H1 (cell line): ENCODE data around the gene KNDC1. TPM values are rescaled to one million over a fixed set of nuclear protein-coding genes. Genes with fewer than 3 reads are reported as not detected.

Experiments used
- ATF3 ChIP-seq: IDR thresholded peaks from 2 replicates; pipeline ENCODE4 v1.6.1; 2011; ENCODE audit warnings: low read depth, mild to moderate bottlenecking, low read length; ENCODE audit not compliant: insufficient read depth
- JUN ChIP-seq: IDR thresholded peaks from 2 replicates; pipeline ENCODE4 v1.6.1; 2011; ENCODE audit warnings: low read depth, mild to moderate bottlenecking, improper control_type of control experiment, low read length
- KDM1A ChIP-seq: fragments of 200-600, 300-600 bp; sonication (generic); IDR thresholded peaks from 2 replicates; pipeline ENCODE4 v1.7.1; 2016; ENCODE audit warnings: mild to moderate bottlenecking, low read length, borderline replicate concordance
- PHF8 ChIP-seq: fragments of 200-600 bp; sonication (generic); conservative IDR thresholded peaks from 2 replicates; pipeline ENCODE4 v1.7.1; 2012; ENCODE audit warnings: low read depth, mild to moderate bottlenecking, inconsistent platforms, low read length, moderate library complexity
- polyA plus RNA-seq, 7 experiments: library from polyadenylated mRNA; depleted of rRNA in 3 of 7; stranded (reverse) in 5 of 7; unstranded in 2 of 7; fragments of >200 nt in 5 of 7; fragments of 200-250 nt in 2 of 7; gene quantifications; 1 replicate in 5 of 7; 2 replicates in 1 of 7; 4 replicates in 1 of 7; pipeline versions ENCODE4 v1.2.1 to v1.2.3, GENCODE V29; 2011 to 2013; ENCODE audit warnings: missing spikeins in 2 of 7, mixed read lengths in 2 of 7
- total RNA-seq: library from RNA; stranded (reverse); fragmentation: NEBNext Ultra II Directional; extraction: Animal tissue kit (Norgen Biotek cat#: 25700); gene quantifications from 2 replicates; pipeline ENCODE4 v1.2.1, GENCODE V29; 2021

The KNDC1 gene
- total and polyA plus RNA-seq, 2 of the 8 experiments (the other 6 are each of a cell fraction or from before 2014, with no cell fraction given): 7.5 to 16.7 TPM

- TF ChIP-seq ATF3: no peak
- no peak for TF ChIP-seq KDM1A
- no peak for TF ChIP-seq PHF8
- no peak for TF ChIP-seq JUN
- TF ChIP-seq, all 59 proteins: peak for 0
Measured at GRCh38 chr10:133156674-133157579, 3.1 kb upstream of the KNDC1 start (continued).
